Mesenchymal stem cell (in vitro differentiated cells and primary cell): ENCODE data around the gene BTBD2.
A peak's percentile ranks its signal among the peaks of the same experiment; 100 is the strongest.

Experiments
- DNase-seq: peaks from one replicate; pipeline ENCODE4 v3.0.0-alpha.2; 2013
- H2AFZ ChIP-seq: one replicate; pipeline ENCODE4 v1.6.1; 2013; ENCODE audit warnings: low read depth, mild to moderate bottlenecking, control low read depth, inconsistent platforms, low read length, moderate library complexity
- H2AK5ac ChIP-seq: 2 replicates; pipeline ENCODE4 v1.6.1; 2013; ENCODE audit warnings: low read length, moderate library complexity, mild to moderate bottlenecking, inconsistent platforms; ENCODE audit not compliant: severe bottlenecking
- H2BK120ac ChIP-seq: one replicate; pipeline ENCODE4 v1.6.1; 2013; ENCODE audit warnings: low read depth, mild to moderate bottlenecking, inconsistent platforms, low read length, moderate library complexity
- H2BK12ac ChIP-seq, 2 experiments: one replicate each; pipeline ENCODE4 v1.6.1; 2013; ENCODE audit warnings: inconsistent platforms in 2 of 2, low read length in 2 of 2, mild to moderate bottlenecking in 2 of 2, moderate library complexity in 2 of 2, control low read depth in 1 of 2
- H2BK15ac ChIP-seq: one replicate; pipeline ENCODE4 v1.6.1; 2013; ENCODE audit warnings: mild to moderate bottlenecking, low read depth, inconsistent platforms; ENCODE audit not compliant: poor library complexity, severe bottlenecking
- H2BK5ac ChIP-seq: 2 replicates; pipeline ENCODE4 v1.6.1; 2013; ENCODE audit warnings: low read depth, mild to moderate bottlenecking, low read length, control low read depth, inconsistent platforms; ENCODE audit not compliant: poor library complexity, severe bottlenecking
- H3K14ac ChIP-seq, 2 experiments: one replicate each; pipeline ENCODE4 v1.6.1; 2013; ENCODE audit warnings: inconsistent platforms in 2 of 2, low read length in 2 of 2, control low read depth in 1 of 2, mild to moderate bottlenecking in 1 of 2, moderate library complexity in 1 of 2
- H3K18ac ChIP-seq, 2 experiments: one replicate each; pipeline ENCODE4 v1.6.1; 2013; ENCODE audit warnings: inconsistent platforms in 2 of 2, low read length in 2 of 2, control low read depth in 1 of 2, low read depth in 1 of 2, mild to moderate bottlenecking in 1 of 2
- H3K23ac ChIP-seq, 2 experiments: one replicate each; pipeline ENCODE4 v1.6.1; 2013; ENCODE audit warnings: inconsistent platforms in 2 of 2, low read length in 2 of 2, mild to moderate bottlenecking in 2 of 2, moderate library complexity in 2 of 2, control low read depth in 1 of 2
- H3K27ac ChIP-seq: 2 replicates; pipeline ENCODE4 v1.5.1; 2013; ENCODE audit warnings: mild to moderate bottlenecking, moderate library complexity, low read length, control low read depth, inconsistent platforms; ENCODE audit not compliant: poor library complexity, severe bottlenecking
- H3K27me3 ChIP-seq, 2 experiments: 2 replicates each; pipeline versions ENCODE4 v1.6.1 to v1.7.0; 2013; ENCODE audit warnings: low read length in 2 of 2, mild to moderate bottlenecking in 2 of 2, moderate library complexity in 2 of 2, control low read depth in 1 of 2, inconsistent platforms in 1 of 2; ENCODE audit not compliant: control insufficient read depth in 1 of 2, insufficient read depth in 1 of 2
- H3K36me3 ChIP-seq, 2 experiments: 2 replicates each; pipeline versions ENCODE4 v1.6.1 to v1.7.0; 2013; ENCODE audit warnings: low read length in 2 of 2, control low read depth in 1 of 2, inconsistent platforms in 1 of 2, low read depth in 1 of 2, mild to moderate bottlenecking in 1 of 2; ENCODE audit not compliant: insufficient read depth in 2 of 2, control insufficient read depth in 1 of 2
- H3K4ac ChIP-seq, 2 experiments: one replicate each; pipeline ENCODE4 v1.6.1; 2013; ENCODE audit warnings: inconsistent platforms in 2 of 2, low read length in 2 of 2, mild to moderate bottlenecking in 2 of 2, moderate library complexity in 2 of 2, control low read depth in 1 of 2, low read depth in 1 of 2
- H3K4me1 ChIP-seq: 2 replicates; pipeline ENCODE4 v1.6.1; 2013; ENCODE audit warnings: low read depth, low read length, control low read depth; ENCODE audit not compliant: control insufficient read depth, insufficient read depth
- H3K4me2 ChIP-seq: 2 replicates; pipeline ENCODE4 v1.6.1; 2013; ENCODE audit warnings: low read length, mild to moderate bottlenecking, inconsistent platforms; ENCODE audit not compliant: poor library complexity, severe bottlenecking
- H3K4me3 ChIP-seq, 2 experiments: 2 replicates each; pipeline versions ENCODE4 v1.5.1 to v1.7.0; 2013; ENCODE audit warnings: low read length in 2 of 2, mild to moderate bottlenecking in 2 of 2, control low read depth in 1 of 2, low read depth in 1 of 2; ENCODE audit not compliant: insufficient read depth in 1 of 2
- H3K79me1 ChIP-seq: replicated peaks from 2 replicates; pipeline ENCODE4 v1.6.1; 2013; ENCODE audit warnings: mild to moderate bottlenecking, control low read depth, low read length, inconsistent platforms; ENCODE audit not compliant: poor library complexity, severe bottlenecking
- H3K9ac ChIP-seq: 2 replicates; pipeline ENCODE4 v1.7.0; 2013; ENCODE audit warnings: mild to moderate bottlenecking, low read length, moderate library complexity
- H3K9me3 ChIP-seq: 2 replicates; pipeline ENCODE4 v1.7.0; 2013; ENCODE audit warnings: mild to moderate bottlenecking, low read length; ENCODE audit not compliant: control insufficient read depth
- H4K8ac ChIP-seq: one replicate; pipeline ENCODE4 v1.6.1; 2013; ENCODE audit warnings: inconsistent platforms, mild to moderate bottlenecking, low read length, moderate library complexity
- H4K91ac ChIP-seq: one replicate; pipeline ENCODE4 v1.6.1; 2013; ENCODE audit warnings: mild to moderate bottlenecking, low read length, inconsistent platforms
- WGBS: methylation state at CpG from one replicate; pipeline ENCODE4 v1.1.7; 2013; ENCODE audit warnings: mixed read lengths; 5-methylcytosine and 5-hydroxymethylcytosine counted together

Gene BTBD2

GRCh38 chr19:2011169-2011568, 4.3 kb downstream of the BTBD2 start:
- peaks cover 36% of the 10 kb centered on the region for H3K79me1 ChIP-seq
- WGBS: 97% methylated on average over 12 of the region's 12 CpGs
- no peak overlapping the region for H3K4ac ChIP-seq
- H4K91ac ChIP-seq: no peak overlapping the region
- H3K9ac ChIP-seq: no peak overlapping the region
- peaks cover 33% of the 10 kb centered on the region for H3K4me1 ChIP-seq
- DNase-seq: no peak
- H2AK5ac ChIP-seq: no peak overlapping the region
- peaks cover 0 to 31% of the 10 kb centered on the region in 2 experiments for H3K36me3 ChIP-seq
- no peak overlapping the region for H3K4me2 ChIP-seq
- no peak overlapping the region for H2BK120ac ChIP-seq
- H3K27me3 ChIP-seq: no peaks in the 10 kb centered on the region
- H3K18ac ChIP-seq: no peak overlapping the region
- H3K23ac ChIP-seq: no peak overlapping the region
- no peak overlapping the region for H2BK12ac ChIP-seq
- no peaks in the 10 kb centered on the region for H3K9me3 ChIP-seq
- H4K8ac ChIP-seq: no peak overlapping the region
- no peak overlapping the region for H3K27ac ChIP-seq
- no peak overlapping the region for H2BK5ac ChIP-seq
- no peak overlapping the region for H3K4me3 ChIP-seq
- H3K14ac ChIP-seq: no peak overlapping the region
- H2AFZ ChIP-seq: no peak overlapping the region
- no peak overlapping the region for H2BK15ac ChIP-seq

- Histone ChIP-seq H2BK15ac (no peak overlapping the region), H3K4ac (no peak overlapping the region), H3K14ac (no peak overlapping the region), H3K9ac (no peak overlapping the region), H4K8ac (no peak overlapping the region), H3K23ac (no peak overlapping the region), H2BK120ac (no peak overlapping the region), H3K79me1 (peaks cover 37% of the 10 kb centered on the region), H2AFZ (no peak overlapping the region), H3K36me3 (peaks cover 0 to 31% of the 10 kb centered on the region in 2 experiments), H3K18ac (no peak overlapping the region), H3K27ac (no peak overlapping the region), H2BK5ac (no peak overlapping the region), H3K4me2 (no peak overlapping the region), H3K4me1 (peaks cover 36% of the 10 kb centered on the region), H2AK5ac (no peak overlapping the region), H3K9me3 (no peaks in the 10 kb centered on the region), H3K4me3 (no peak overlapping the region), H3K27me3 (no peaks in the 10 kb centered on the region), H2BK12ac (no peak overlapping the region), H4K91ac (no peak overlapping the region)
- 98% methylated on average over 20 of the region's 20 CpGs for WGBS
- DNase-seq: no peak
These were observed 5.3 kb downstream of the BTBD2 start for GRCh38 chr19:2010135-2010668.

DNA sequence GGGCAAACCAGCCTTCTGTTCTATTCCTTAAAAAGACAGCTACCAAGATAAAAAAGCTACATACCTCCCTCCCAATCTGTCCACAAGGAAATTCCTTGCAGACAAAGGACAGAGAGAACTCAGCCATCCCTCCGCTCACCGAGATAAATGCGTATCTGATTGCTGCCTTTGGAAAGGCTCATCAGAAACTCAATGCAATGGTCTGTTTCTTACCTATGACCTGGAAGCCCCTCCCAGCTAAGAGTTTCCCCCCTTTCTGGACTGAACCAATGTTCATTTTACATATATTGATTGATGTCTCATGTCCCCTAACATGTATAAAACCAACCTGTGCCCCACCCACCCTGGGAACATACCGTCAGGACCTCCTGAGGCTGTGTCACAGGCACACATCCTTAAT, 11.6 kb downstream of the BTBD2 start:
- Histone ChIP-seq H2AFZ (no peak overlapping the region), H2BK15ac (no peak overlapping the region)

GRCh38 chr19:1999856-2000515, 15.5 kb downstream of the BTBD2 start:
- Histone ChIP-seq H3K9me3 (peaks cover 4% of the 10 kb centered on the region), H3K4me1 (peaks cover 5% of the 10 kb centered on the region), H3K23ac (no peak overlapping the region), H2BK120ac (no peak overlapping the region), H2AK5ac (no peak overlapping the region), H3K4me3 (no peak overlapping the region), H2BK15ac (no peak overlapping the region), H4K8ac (no peak overlapping the region), H3K4ac (no peak overlapping the region), H3K14ac (no peak overlapping the region), H3K27me3 (no peaks in the 10 kb centered on the region), H2BK5ac (no peak overlapping the region), H2AFZ (no peak overlapping the region), H3K27ac (no peak overlapping the region), H3K4me2 (no peak overlapping the region), H2BK12ac (no peak overlapping the region), H3K9ac (no peak overlapping the region), H3K36me3 (peaks cover 37 to 57% of the 10 kb centered on the region in 2 experiments), H3K18ac (no peak overlapping the region), H3K79me1 (peaks cover 28% of the 10 kb centered on the region), H4K91ac (no peak overlapping the region)
- DNase-seq: no peak
- WGBS: 97% methylated on average over 26 of the region's 26 CpGs

More for the DNA sequence above, 11.6 kb downstream of the BTBD2 start:
- no peak overlapping the region for H3K9ac ChIP-seq
- H3K9me3 ChIP-seq: no peaks in the 10 kb centered on the region
- H2BK12ac ChIP-seq: no peak overlapping the region
- peaks cover 16 to 43% of the 10 kb centered on the region in 2 experiments for H3K36me3 ChIP-seq
- no peak overlapping the region for H3K4ac ChIP-seq
- H2AK5ac ChIP-seq: peak overlapping the region; percentile 66
- no peak overlapping the region for H4K91ac ChIP-seq
- DNase-seq: no peak
- H3K27me3 ChIP-seq: no peaks in the 10 kb centered on the region
- H3K4me1 ChIP-seq: peaks cover 19% of the 10 kb centered on the region
- WGBS: 97% methylated on average over 4 of the region's 4 CpGs
- peaks cover 25% of the 10 kb centered on the region for H3K79me1 ChIP-seq
- no peak overlapping the region for H3K18ac ChIP-seq
- no peak overlapping the region for H3K27ac ChIP-seq
- H2BK5ac ChIP-seq: no peak overlapping the region
- H4K8ac ChIP-seq: no peak overlapping the region
- H3K4me2 ChIP-seq: no peak overlapping the region
- no peak overlapping the region for H3K23ac ChIP-seq
- no peak overlapping the region for H2BK120ac ChIP-seq
- H3K14ac ChIP-seq: no peak overlapping the region
- no peak overlapping the region for H3K4me3 ChIP-seq
